Heart right ventricle (tissue), 16 donors: ENCODE measurements around the gene PDE4D. TPM values are rescaled to one million over a fixed set of nuclear protein-coding genes. Genes with fewer than 3 reads are reported as not detected.

Source experiments
- ATAC-seq, 8 donors: fragments of 200-7000 bp; cut with Tn5 transposase; one replicate each; pipeline ENCODE4 v1.9.1; 2020; ENCODE audit warnings: mild to moderate bottlenecking in 8 of 8, moderate library complexity in 8 of 8, moderate number of reproducible peaks in 1 of 8
- DNase-seq, 2 donors: peaks; one replicate each; pipeline ENCODE4 v3.0.0-alpha.2; 2020
- H3K27ac ChIP-seq, 10 donors: fragments of 200-600 bp; sonication (generic) in 2 of 10; one replicate each; pipeline versions ENCODE4 v1.5.0 to v1.8.0; 2020 to 2022; ENCODE audit warnings: mild to moderate bottlenecking in 3 of 10
- H3K27me3 ChIP-seq, 7 donors: fragments of 200-600 bp; one replicate each; pipeline ENCODE4 v1.8.0; 2021 to 2022; ENCODE audit warnings: mild to moderate bottlenecking in 2 of 7
- H3K36me3 ChIP-seq, 9 donors: fragments of 200-600 bp; sonication (generic) in 1 of 9; one replicate each; pipeline versions ENCODE4 v1.5.0 to v1.8.0; 2020 to 2022; ENCODE audit warnings: mild to moderate bottlenecking in 2 of 9
- H3K4me1 ChIP-seq, 9 donors: fragments of 200-600 bp; sonication (generic) in 1 of 9; one replicate each; pipeline versions ENCODE4 v1.5.0 to v1.8.0; 2020 to 2022; ENCODE audit warnings: mild to moderate bottlenecking in 4 of 9
- H3K4me3 ChIP-seq, 10 donors: fragments of 200-600 bp; sonication (generic) in 2 of 10; one replicate each; pipeline versions ENCODE4 v1.5.0 to v1.8.0; 2020 to 2022; ENCODE audit warnings: mild to moderate bottlenecking in 7 of 10, moderate library complexity in 2 of 10
- H3K9me3 ChIP-seq, 11 donors: fragments of 200-600 bp in 10 of 11; sonication (generic) in 2 of 11; one replicate each; pipeline versions ENCODE4 v1.5.0 to v1.8.0; 2013 to 2022; ENCODE audit warnings: mild to moderate bottlenecking in 2 of 11, control low read depth in 1 of 11, moderate library complexity in 1 of 11
- WGBS, 2 donors: extraction: QIAGEN DNeasy Blood & Tissue Kit; methylation state at CpG; one replicate each; pipeline ENCODE4 v1.1.7; 2013; ENCODE audit warnings: inconsistent platforms in 1 of 2; 5-methylcytosine and 5-hydroxymethylcytosine counted together
- intact Hi-C, 10 donors: fragments of 100-400 bp; cut with DNase I; formaldehyde crosslinking; loops; one replicate each; pipeline versions ENCODE4 v1.11.1 to v1.14.2; 2022
- polyA plus RNA-seq, 2 donors: library from polyadenylated mRNA; stranded (reverse); fragments of 200-250 nt; gene quantifications; one replicate each; pipeline ENCODE4 v1.2.3, GENCODE V29; 2013
- total RNA-seq, 10 donors: library from RNA; stranded (reverse); fragmentation: NEBNext Ultra II Directional in 3 of 10; extraction: Animal tissue kit (Norgen Biotek cat#: 25700) in 3 of 10; gene quantifications; one replicate each; pipeline versions ENCODE4 v1.2.1 to v1.2.4, GENCODE V29; 2021 to 2023
- TF ChIP-seq, protein P1 (sequence below), 9 donors: fragments of 200-600 bp; sonication (generic) in 2 of 9; IDR thresholded peaks; one replicate each; pipeline versions ENCODE4 v1.5.0 to v1.8.0; 2021 to 2022; ENCODE audit warnings: antibody characterized with exemption in 9 of 9, mild to moderate bottlenecking in 5 of 9, moderate library complexity in 1 of 9
- donor health status: Arrhythmogenic right ventricular cardiomyopathy.
- donor health status: ischemic (EF 13 %, LVEDD 7.1; RV severe dilation, severe dysfunction).
- donor health status: healthy with polysubstance abuse.
- donor health status: DM: no; HTN: yes; CAD: no.
- donor health status: DM: no; HTN: no; CAD: no.
- donor health status: ischemic (EF 25% LVEDD 6.9; RV normal size, moderate dysfunction).
- donor health status: ischemic (EF 25% LVEDD 5.7; RV mildly dilated, moderate dysfunction).
- donor health status: healthy.
- donor health status: DM: yes; HTN: yes; CAD: no.
- donor health status: Ischemic cardiomyopathy.
- donor health status: ischemic (EF 35%, LVEDD 5.7; RV mildly dilated, moderate dysfunction).
- donor health status: nonischemic (EF 11% LVEDD 7.7; RV severe dilation, severe dysfunction).
- donor health status: DM: yes; HTN: yes; CAD: no.
- donor health status: PGD.
- donor health status: ischemic (EF 29% LVEDD 5.4; RV normal size, mild dysfunction).
- donor health status: nonischemic (EF 23%, LVEDD 6.1; RV moderate dilation, normal function).

Gene PDE4D
- total and polyA plus RNA-seq, 12 donors, result 5.8 to 83.2 (median 39.5) TPM

DNA sequence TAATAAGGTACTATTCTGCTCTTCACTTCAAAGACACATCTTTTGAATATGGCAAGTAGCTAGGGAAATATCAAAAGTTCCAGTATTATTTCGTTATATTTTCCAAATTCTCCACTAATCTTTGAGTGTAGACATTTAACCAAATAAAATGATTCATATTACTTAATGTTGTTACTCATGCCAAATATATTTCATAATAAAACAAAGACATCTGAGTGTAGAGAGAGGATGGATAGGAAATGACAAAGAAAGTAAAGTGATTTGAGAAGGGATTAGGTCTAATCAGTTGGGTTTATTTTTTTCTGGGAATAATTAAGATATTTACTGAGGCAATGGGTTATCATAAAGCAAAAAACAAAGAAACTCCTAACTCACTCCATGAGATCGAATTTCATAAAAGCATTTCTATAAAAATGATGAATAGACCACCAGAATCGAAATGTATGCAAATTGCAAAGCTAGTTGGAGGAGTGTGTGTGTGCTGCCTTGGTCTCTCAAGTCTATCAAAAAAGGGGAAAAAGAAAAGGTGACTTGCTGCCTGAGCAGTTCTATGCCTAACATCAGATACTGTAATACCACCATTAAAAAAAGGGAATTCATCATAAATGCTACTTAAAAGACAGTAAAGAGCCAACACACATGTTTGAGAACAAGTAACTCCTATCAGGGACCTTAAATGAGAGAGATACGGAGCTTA lies 255.5 kb downstream of the PDE4D start:
- no peak for DNase-seq
- no peaks in the 10 kb centered on the region for H3K27me3 ChIP-seq
- WGBS, 2 donors, result 84 to 91% methylated on average over 4 of the region's 4 CpGs
- H3K4me3 ChIP-seq, result no peak overlapping the region
- intact Hi-C loops, result no loop called here
- no peaks in the 10 kb centered on the region for H3K36me3 ChIP-seq
- H3K4me1 ChIP-seq, result no peaks in the 10 kb centered on the region
- TF ChIP-seq, protein P1, sequence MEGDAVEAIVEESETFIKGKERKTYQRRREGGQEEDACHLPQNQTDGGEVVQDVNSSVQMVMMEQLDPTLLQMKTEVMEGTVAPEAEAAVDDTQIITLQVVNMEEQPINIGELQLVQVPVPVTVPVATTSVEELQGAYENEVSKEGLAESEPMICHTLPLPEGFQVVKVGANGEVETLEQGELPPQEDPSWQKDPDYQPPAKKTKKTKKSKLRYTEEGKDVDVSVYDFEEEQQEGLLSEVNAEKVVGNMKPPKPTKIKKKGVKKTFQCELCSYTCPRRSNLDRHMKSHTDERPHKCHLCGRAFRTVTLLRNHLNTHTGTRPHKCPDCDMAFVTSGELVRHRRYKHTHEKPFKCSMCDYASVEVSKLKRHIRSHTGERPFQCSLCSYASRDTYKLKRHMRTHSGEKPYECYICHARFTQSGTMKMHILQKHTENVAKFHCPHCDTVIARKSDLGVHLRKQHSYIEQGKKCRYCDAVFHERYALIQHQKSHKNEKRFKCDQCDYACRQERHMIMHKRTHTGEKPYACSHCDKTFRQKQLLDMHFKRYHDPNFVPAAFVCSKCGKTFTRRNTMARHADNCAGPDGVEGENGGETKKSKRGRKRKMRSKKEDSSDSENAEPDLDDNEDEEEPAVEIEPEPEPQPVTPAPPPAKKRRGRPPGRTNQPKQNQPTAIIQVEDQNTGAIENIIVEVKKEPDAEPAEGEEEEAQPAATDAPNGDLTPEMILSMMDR (IDR thresholded peaks at IDR 0.05), result no peak
- H3K9me3 ChIP-seq, result peaks cover 0 to 12% (median 0%) of the 10 kb centered on the region in 11 donors
- no peak overlapping the region for H3K27ac ChIP-seq
- no peak for ATAC-seq

DNA sequence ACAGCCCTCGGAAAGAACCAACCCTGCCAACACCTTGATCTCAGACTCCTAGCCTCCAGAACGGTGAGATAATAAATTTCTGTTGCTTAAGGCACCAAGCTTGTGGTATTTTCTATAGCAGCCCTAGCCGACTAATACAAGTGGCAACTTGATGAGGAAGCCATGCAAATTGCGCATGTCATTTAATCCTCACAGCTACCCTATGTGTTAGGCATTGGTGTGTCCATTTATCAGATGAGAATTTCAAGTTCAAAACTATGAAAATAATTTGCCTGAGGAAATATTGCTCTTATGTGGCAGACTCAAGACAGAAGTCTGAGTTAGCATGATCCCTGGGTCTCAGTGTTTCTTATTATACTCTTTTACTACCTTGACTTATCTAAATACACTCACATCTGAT lies 264.0 kb downstream of the PDE4D start:
- Histone ChIP-seq H3K4me3 (no peak overlapping the region), H3K27ac (no peak overlapping the region), H3K36me3 (no peaks in the 10 kb centered on the region), H3K9me3 (peaks cover 0 to 14% (median 0%) of the 10 kb centered on the region in 11 donors), H3K4me1 (no peaks in the 10 kb centered on the region), H3K27me3 (no peaks in the 10 kb centered on the region)
- TF ChIP-seq, protein P1 (IDR thresholded peaks at IDR 0.05), result no peak
- ATAC-seq, result no peak
- no peak for DNase-seq
- 94 to 97% methylated on average over 4 of the region's 4 CpGs for WGBS, 2 donors
- intact Hi-C loops, result no loop called here

DNA sequence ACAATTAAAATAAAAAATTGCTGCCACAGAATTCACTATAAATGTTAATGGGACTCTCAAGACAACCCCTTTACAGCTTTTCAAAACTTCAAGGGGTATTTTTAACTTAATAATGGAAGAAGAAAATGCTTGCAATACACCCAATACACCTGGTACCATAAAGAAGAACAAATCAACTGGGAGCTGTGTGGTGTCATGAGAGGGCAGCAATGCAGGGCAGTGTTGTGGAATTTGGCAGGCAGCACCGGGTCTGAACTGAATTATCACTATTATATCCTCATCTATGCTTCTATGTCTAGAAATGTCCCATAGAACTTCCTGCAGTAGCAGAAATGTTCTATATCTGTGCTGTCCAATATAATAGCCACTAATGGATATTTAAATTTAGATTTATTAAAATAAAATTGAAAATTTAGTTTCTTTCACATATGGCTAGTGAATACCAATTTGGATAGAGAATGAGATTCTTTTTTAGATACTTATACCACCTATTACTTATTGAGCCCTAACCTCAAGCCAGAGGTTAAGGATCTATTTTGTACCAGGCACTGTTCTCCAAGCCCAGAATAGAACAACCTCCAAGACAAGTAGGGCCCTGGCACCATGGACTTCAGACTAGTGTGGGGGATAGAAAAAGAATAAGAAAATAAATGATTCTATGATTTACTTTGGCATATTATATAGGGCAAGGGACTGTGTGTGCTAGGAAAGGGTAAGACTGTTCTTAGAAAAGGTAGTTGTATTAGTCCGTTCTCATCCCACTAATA lies 265.3 kb downstream of the PDE4D start:
- Histone ChIP-seq H3K36me3 (no peaks in the 10 kb centered on the region), H3K27ac (no peak overlapping the region), H3K4me1 (no peaks in the 10 kb centered on the region), H3K27me3 (no peaks in the 10 kb centered on the region), H3K9me3 (peaks cover 0 to 10% (median 0%) of the 10 kb centered on the region in 11 donors), H3K4me3 (no peak overlapping the region)
- DNase-seq (no peak), ATAC-seq (no peak)
- WGBS, 2 donors, result 65 to 68% methylated on average over 2 of the region's 2 CpGs
- intact Hi-C loops, result no loop called here
- TF ChIP-seq, protein P1 (IDR thresholded peaks at IDR 0.05), result no peak

DNA sequence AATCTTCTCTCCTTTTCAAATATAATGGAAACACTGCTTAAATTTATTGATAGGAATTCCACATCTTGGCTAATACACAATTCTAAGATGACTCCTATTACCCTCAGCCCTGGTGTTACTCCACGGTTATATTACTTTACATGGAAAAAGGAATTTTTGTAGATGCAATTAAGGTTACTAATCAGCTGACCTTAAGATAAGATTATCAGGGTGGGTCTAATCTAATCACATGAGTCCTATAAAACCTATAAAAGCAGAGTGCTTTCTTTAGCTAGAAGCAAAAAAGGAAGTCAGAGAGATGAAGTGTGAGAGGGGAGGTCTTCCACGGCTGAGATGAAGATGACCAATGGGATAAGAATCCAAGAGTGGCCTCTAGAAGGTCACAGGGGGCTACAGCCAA lies 268.6 kb downstream of the PDE4D start:
- no peaks in the 10 kb centered on the region for H3K4me1 ChIP-seq
- no peak overlapping the region for H3K4me3 ChIP-seq
- intact Hi-C loops, result no loop called here
- DNase-seq (no peak), ATAC-seq (no peak)
- no peaks in the 10 kb centered on the region for H3K27me3 ChIP-seq
- H3K9me3 ChIP-seq, result peaks cover 0 to 10% (median 0%) of the 10 kb centered on the region in 11 donors
- H3K27ac ChIP-seq, result no peak overlapping the region
- TF ChIP-seq, protein P1 (IDR thresholded peaks at IDR 0.05), result no peak
- no peaks in the 10 kb centered on the region for H3K36me3 ChIP-seq
- WGBS, 2 donors, result 80 to 82% methylated on average over 2 of the region's 2 CpGs
